SK-N-MC (cell line): Measurements from ENCODE around the gene TLX2.

ENCODE experiments used
- DNase-seq: peaks from one replicate; pipeline ENCODE4 v3.0.0-alpha.2; 2011; ENCODE audit warnings: low read depth, low spot score
- H3K27ac ChIP-seq: fragments of 200-600 bp; sonication (generic); 2 replicates; pipeline ENCODE4 v1.5.1; 2016; ENCODE audit warnings: mixed run types
- H3K36me3 ChIP-seq: fragments of 200-600 bp; sonication (generic); 2 replicates; pipeline ENCODE4 v1.6.1; 2017; ENCODE audit warnings: antibody characterized with exemption, low read length, mixed read lengths; ENCODE audit not compliant: insufficient read depth
- H3K4me3 ChIP-seq: fragments of 200-600 bp; sonication (generic); 2 replicates; pipeline ENCODE4 v1.5.1; 2016
- H3K9ac ChIP-seq: fragments of 200-600 bp; sonication (generic); 2 replicates; pipeline ENCODE4 v1.8.0; 2017; ENCODE audit warnings: mixed run types, mixed read lengths; ENCODE audit not compliant: insufficient read length
- H3K9me3 ChIP-seq: fragments of 200-600 bp; sonication (generic); 2 replicates; pipeline ENCODE4 v1.6.1; 2017; ENCODE audit warnings: low read depth, mild to moderate bottlenecking, antibody characterized with exemption, low read length, moderate library complexity, mixed read lengths
- EZH2 ChIP-seq: fragments of 200-600 bp; sonication (generic); IDR thresholded peaks from one replicate; pipeline ENCODE4 v1.6.1; 2017; ENCODE audit warnings: antibody characterized with exemption
- FOXP2 ChIP-seq: optimal IDR thresholded peaks from 2 replicates; pipeline ENCODE3; 2011; ENCODE audit warnings: mild to moderate bottlenecking, moderate library complexity; ENCODE audit not compliant: insufficient read depth; ENCODE audit errors: extremely low read length, control extremely low read depth
- POLR2AphosphoS5 ChIP-seq: IDR thresholded peaks from 2 replicates; pipeline ENCODE4 v1.6.1; 2012; ENCODE audit warnings: mild to moderate bottlenecking, low read depth, low read length, borderline replicate concordance

The TLX2 gene

GRCh38 chr2:74525717-74526648 lies 11.7 kb downstream of the TLX2 start, which contains the start of gene DQX1:
TSS of gene DQX1 (minus strand) at chr2:74526231. CDS start at chr2:74525729, 502 bp downstream.
- Histone ChIP-seq H3K4me3 (no peak within 1 kb of the TSS), H3K27ac (no peak within 1 kb of the TSS), H3K36me3 (peaks cover 31% of the 10 kb centered on the region), H3K9ac (no peak within 1 kb of the TSS), H3K9me3 (no peaks in the 10 kb centered on the region)
- DNase-seq, result no peak
- TF ChIP-seq EZH2, result no peak
- no peak for TF ChIP-seq POLR2AphosphoS5
- TF ChIP-seq FOXP2, result no peak

DNA sequence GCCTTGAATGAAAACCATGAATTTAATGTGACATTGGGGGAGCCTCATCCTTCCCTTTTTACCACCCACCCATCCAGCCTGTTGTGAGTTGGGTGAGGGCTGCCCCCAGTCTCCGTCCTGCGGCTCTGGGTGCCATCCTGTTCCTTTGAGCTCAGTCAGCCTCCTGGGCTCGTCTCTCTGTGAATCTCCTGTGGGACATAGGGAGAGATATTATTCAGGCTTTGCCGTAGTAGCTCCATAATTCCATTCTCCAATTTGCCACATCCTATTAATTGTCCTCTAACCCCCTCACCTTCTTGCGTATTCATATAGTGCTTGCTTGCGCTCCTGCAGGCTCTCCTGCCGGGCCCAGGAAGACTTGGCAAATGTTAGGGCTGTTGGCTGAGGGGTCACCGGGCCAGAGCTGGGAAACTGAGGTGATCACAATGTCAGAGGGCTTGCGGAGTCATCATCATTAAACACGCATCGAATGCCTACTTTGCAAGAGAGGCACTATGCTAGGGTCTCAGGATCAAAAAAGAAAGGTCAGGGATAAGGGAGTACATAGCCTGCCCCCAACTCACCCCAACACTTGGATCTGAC lies 12.5 kb downstream of the TLX2 start:
- no peak for TF ChIP-seq POLR2AphosphoS5
- no peak for TF ChIP-seq EZH2
- TF ChIP-seq FOXP2, result no peak
- peaks cover 37% of the 10 kb centered on the region for H3K36me3 ChIP-seq
- H3K9ac ChIP-seq, result no peak overlapping the region
- DNase-seq, result no peak
- no peak overlapping the region for H3K27ac ChIP-seq
- no peaks in the 10 kb centered on the region for H3K9me3 ChIP-seq
- H3K4me3 ChIP-seq, result no peak overlapping the region

DNA sequence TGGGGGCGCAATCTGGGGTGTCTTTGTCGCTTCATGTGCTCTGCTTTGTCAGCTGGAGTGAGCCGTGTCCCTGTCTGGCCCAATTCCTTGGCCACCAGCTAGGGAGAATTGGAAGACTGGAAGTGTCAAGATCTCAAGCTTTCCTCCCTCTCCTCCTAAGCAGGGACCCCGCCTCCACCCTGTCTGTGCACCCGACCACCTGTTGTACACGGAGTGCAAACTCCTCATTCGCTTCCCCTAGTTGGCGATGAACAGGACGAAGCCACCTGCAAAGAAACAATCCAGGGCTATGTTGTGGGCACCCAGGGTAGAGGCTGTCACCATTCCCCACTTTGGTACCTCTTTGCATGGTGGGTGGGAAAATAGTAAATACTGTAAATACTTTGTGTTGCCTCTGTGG lies 13.5 kb downstream of the TLX2 start:
- Histone ChIP-seq H3K9me3 (no peaks in the 10 kb centered on the region), H3K9ac (no peak overlapping the region), H3K4me3 (no peak overlapping the region; the same call in 1 of the 2 replicates), H3K36me3 (peaks cover 42% of the 10 kb centered on the region), H3K27ac (no peak overlapping the region)
- DNase-seq, result no peak
- TF ChIP-seq FOXP2 (no peak), POLR2AphosphoS5 (no peak), EZH2 (no peak)

DNA sequence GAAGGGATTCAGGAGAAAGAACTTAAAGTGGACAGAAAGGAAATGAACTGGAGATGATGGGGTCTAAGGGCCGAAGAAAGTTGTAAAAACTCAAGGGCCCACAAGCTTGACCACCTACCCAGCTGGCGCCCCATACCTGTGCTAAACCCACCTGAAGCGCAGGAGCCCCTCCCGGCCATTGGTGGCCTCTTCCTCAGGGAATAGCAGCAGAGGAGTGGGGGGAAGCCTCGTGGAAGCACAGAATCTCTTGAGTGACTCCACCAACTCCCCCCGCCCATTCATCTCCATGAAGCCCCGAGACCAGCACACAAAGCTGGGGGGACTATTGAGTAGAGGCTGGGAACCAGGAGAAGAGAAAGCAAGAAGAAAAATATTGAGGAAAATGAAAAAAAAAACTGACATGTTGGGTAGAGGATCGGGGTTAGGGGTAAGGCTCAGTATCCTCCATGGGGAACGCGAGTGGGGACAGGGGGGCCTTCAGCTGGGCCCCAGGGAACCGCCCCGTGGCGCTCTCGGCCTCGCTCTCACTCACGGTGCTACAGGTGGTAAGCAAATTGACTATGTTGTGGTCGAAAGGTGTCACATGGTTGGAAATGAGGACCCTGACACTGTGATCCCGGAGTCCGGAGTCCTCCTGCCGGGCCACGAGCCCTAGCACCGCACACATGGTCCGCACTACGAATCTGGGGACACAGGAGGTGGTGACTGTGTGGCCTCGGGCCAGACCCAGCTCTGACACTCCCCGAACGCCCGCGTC lies 14.5 kb downstream of the TLX2 start:
- TF ChIP-seq FOXP2 (no peak), EZH2 (no peak), POLR2AphosphoS5 (no peak)
- no peaks in the 10 kb centered on the region for H3K9me3 ChIP-seq
- peak overlapping the region; percentile 87 for H3K27ac ChIP-seq
- peaks cover 43% of the 10 kb centered on the region for H3K36me3 ChIP-seq
- H3K9ac ChIP-seq, result peak overlapping the region; percentile 96
- no peak for DNase-seq
- peak overlapping the region; percentile 98 for H3K4me3 ChIP-seq

- Histone ChIP-seq H3K27ac (peak within 1 kb of the TSS; percentile 87), H3K36me3 (peaks cover 43% of the 10 kb centered on the region), H3K4me3 (peak within 1 kb of the TSS; percentile 98), H3K9me3 (no peaks in the 10 kb centered on the region), H3K9ac (peak within 1 kb of the TSS; percentile 96)
- no peak for DNase-seq
- TF ChIP-seq POLR2AphosphoS5 (peak; percentile 87), EZH2 (no peak), FOXP2 (no peak)
Observed at GRCh38 chr2:74529357-74530238, 15.3 kb downstream of the TLX2 start, which contains the start of the genes AUP1 and HTRA2. TSS of gene AUP1 (minus strand) at chr2:74529706. CDS start at chr2:74529629, 77 bp downstream. TSS of gene HTRA2 (plus strand) at chr2:74529933. CDS start at chr2:74530007, 74 bp downstream.

DNA sequence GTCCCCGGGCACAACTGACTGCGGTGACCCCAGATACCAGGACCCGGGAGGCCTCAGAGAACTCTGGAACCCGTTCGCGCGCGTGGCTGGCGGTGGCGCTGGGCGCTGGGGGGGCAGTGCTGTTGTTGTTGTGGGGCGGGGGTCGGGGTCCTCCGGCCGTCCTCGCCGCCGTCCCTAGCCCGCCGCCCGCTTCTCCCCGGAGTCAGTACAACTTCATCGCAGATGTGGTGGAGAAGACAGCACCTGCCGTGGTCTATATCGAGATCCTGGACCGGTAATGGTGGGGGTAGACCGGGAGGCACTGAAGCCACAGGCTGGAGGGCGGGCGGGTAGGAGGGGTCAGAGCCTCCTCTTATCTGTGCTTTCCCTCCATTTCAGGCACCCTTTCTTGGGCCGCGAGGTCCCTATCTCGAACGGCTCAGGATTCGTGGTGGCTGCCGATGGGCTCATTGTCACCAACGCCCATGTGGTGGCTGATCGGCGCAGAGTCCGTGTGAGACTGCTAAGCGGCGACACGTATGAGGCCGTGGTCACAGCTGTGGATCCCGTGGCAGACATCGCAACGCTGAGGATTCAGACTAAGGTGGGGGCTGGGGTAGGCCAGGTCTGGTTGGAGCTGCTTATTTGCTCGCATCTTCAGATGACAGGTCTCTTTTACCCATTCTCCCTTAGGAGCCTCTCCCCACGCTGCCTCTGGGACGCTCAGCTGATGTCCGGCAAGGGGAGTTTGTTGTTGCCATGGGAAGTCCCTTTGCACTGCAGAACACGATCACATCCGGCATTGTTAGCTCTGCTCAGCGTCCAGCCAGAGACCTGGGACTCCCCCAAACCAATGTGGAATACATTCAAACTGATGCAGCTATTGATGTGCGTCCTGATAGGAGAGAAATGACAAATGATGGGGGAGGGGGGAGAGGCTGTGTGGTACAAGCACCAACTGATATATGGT lies 16.3 kb downstream of the TLX2 start:
- H3K27ac ChIP-seq, result 0 out of 2 replicates have a peak overlapping the region, but pooled peaks have one; percentile 26
- peak overlapping the region; percentile 96 for H3K9ac ChIP-seq
- no peak for DNase-seq
- H3K36me3 ChIP-seq, result peaks cover 43% of the 10 kb centered on the region
- no peaks in the 10 kb centered on the region for H3K9me3 ChIP-seq
- TF ChIP-seq POLR2AphosphoS5 (no peak), EZH2 (no peak), FOXP2 (no peak)
- peak overlapping the region; percentile 98 for H3K4me3 ChIP-seq

- peaks cover 33% of the 10 kb centered on the region for H3K36me3 ChIP-seq
- H3K4me3 ChIP-seq, result no peak overlapping the region
- no peak overlapping the region for H3K27ac ChIP-seq
- no peak for TF ChIP-seq FOXP2
- no peak for TF ChIP-seq EZH2
- TF ChIP-seq POLR2AphosphoS5, result no peak
- H3K9ac ChIP-seq, result no peak overlapping the region
- DNase-seq, result no peak
- H3K9me3 ChIP-seq, result no peaks in the 10 kb centered on the region
Observed at GRCh38 chr2:74531666-74532065, 17.4 kb downstream of the TLX2 start.
